ENCODE data around the gene ARHGAP27.

Gene ARHGAP27

GRCh38 chr17:45410144-45411091 is 22.3 kb downstream of the ARHGAP27 start:
- peak in 1 of 10 donors; percentile 87 for DNase-seq
- intact Hi-C loops (cut with DNase I): no loop called here

- peak in 1 of 10 donors; percentile 47 for DNase-seq
- intact Hi-C loops (cut with DNase I): no loop called here
Measured at GRCh38 chr17:45409659-45410076, 23.0 kb downstream of the ARHGAP27 start.

GRCh38 chr17:45408611-45409421 is 23.9 kb downstream of the ARHGAP27 start:
- intact Hi-C loops (cut with DNase I): no loop called here
- peak in 1 of 10 donors; percentile 50 for DNase-seq

- intact Hi-C loops (cut with DNase I): no loop called here
- no peak for DNase-seq
Measured at GRCh38 chr17:45406107-45406506, 26.6 kb downstream of the ARHGAP27 start.

GRCh38 chr17:45405250-45406086 is 27.2 kb downstream of the ARHGAP27 start:
- peak in 3 of 10 donors; percentile 51 to 71 (median 65) for DNase-seq
- intact Hi-C loops (cut with DNase I): no loop called here

GRCh38 chr17:45404870-45405249 is 27.8 kb downstream of the ARHGAP27 start:
- intact Hi-C loops (cut with DNase I): no loop called here
- peak in 2 of 10 donors; percentile 57 to 65 for DNase-seq

- peak in 2 of 10 donors; percentile 8 to 68 for DNase-seq
- intact Hi-C loops (cut with DNase I): no loop called here
Measured at GRCh38 chr17:45403906-45404490, 28.7 kb downstream of the ARHGAP27 start.

GRCh38 chr17:45402916-45403315 is 29.8 kb downstream of the ARHGAP27 start:
- intact Hi-C loops (cut with DNase I): no loop called here

GRCh38 chr17:45398800-45399199 is 33.9 kb downstream of the ARHGAP27 start:
- intact Hi-C loops (cut with DNase I): no loop called here
- peak in 2 of 10 donors; percentile 30 to 42 for DNase-seq

More at GRCh38 chr17:45402916-45403315, 29.8 kb downstream of the ARHGAP27 start:
- peak in 2 of 10 donors; percentile 10 to 65 for DNase-seq

GRCh38 chr17:45397796-45398195 is 34.9 kb downstream of the ARHGAP27 start:
- intact Hi-C loops (cut with DNase I): no loop called here
- peak in 2 of 10 donors; percentile 51 to 62 for DNase-seq

- intact Hi-C loops (cut with DNase I): no loop called here
- peak in 1 of 10 donors; percentile 78 for DNase-seq
Measured at GRCh38 chr17:45396496-45397205, 36.0 kb downstream of the ARHGAP27 start.

- DNase-seq: peak in 1 of 10 donors; percentile 75
- intact Hi-C loops (cut with DNase I): no loop called here
Measured at GRCh38 chr17:45395569-45396415, 36.9 kb downstream of the ARHGAP27 start.

- intact Hi-C loops (cut with DNase I): no loop called here
- DNase-seq: peak in 9 of 10 donors; percentile 34 to 92 (median 63)
Measured at GRCh38 chr17:45394913-45395568, 37.6 kb downstream of the ARHGAP27 start.

GRCh38 chr17:45394564-45394912 is 38.1 kb downstream of the ARHGAP27 start:
- intact Hi-C loops (cut with DNase I): no loop called here
- DNase-seq: no peak

- intact Hi-C loops (cut with DNase I): no loop called here
- DNase-seq: no peak
Measured at GRCh38 chr17:45394091-45394490, 38.6 kb downstream of the ARHGAP27 start.

GRCh38 chr17:45393411-45393810 is 39.3 kb downstream of the ARHGAP27 start:
- no peak for DNase-seq
- intact Hi-C loops (cut with DNase I): no loop called here

- no peak for DNase-seq
- intact Hi-C loops (cut with DNase I): no loop called here
Measured at GRCh38 chr17:45391918-45392317, 40.8 kb downstream of the ARHGAP27 start.

- intact Hi-C loops (cut with DNase I): no loop called here
Measured at GRCh38 chr17:45391291-45391690, 41.4 kb downstream of the ARHGAP27 start.

More at GRCh38 chr17:45391291-45391690, 41.4 kb downstream of the ARHGAP27 start:
- DNase-seq: no peak
